Neutrophil (primary cell): ENCODE results near the gene RNF220.

Experiments
- H3K27ac ChIP-seq: fragments of 200-600 bp; sonication (generic); 2 replicates; pipeline ENCODE4 v1.5.1; 2016; ENCODE audit warnings: mild to moderate bottlenecking, moderate library complexity
- H3K27me3 ChIP-seq: fragments of 200-600 bp; sonication (generic); 2 replicates; pipeline ENCODE4 v1.6.0; 2016; ENCODE audit warnings: mild to moderate bottlenecking
- H3K36me3 ChIP-seq: fragments of 200-600 bp; sonication (generic); 2 replicates; pipeline ENCODE4 v1.5.1; 2017
- H3K4me1 ChIP-seq, 2 experiments: fragments of 200-600 bp in 1 of 2; sonication (generic) in 1 of 2; 1 replicate in 1 of 2; 2 replicates in 1 of 2; pipeline versions ENCODE4 v1.5.1 to v1.6.1; 2013 to 2016; ENCODE audit warnings: low read depth in 1 of 2, low read length in 1 of 2, mild to moderate bottlenecking in 1 of 2, moderate library complexity in 1 of 2; ENCODE audit not compliant: control insufficient read depth in 1 of 2, insufficient read depth in 1 of 2
- H3K4me3 ChIP-seq, 2 experiments: fragments of 200-600 bp in 1 of 2; sonication (generic) in 1 of 2; 1 replicate in 1 of 2; 2 replicates in 1 of 2; pipeline ENCODE4 v1.5.1; 2013 to 2016; ENCODE audit warnings: low read depth in 1 of 2, low read length in 1 of 2, mild to moderate bottlenecking in 1 of 2, moderate library complexity in 1 of 2
- H3K9me3 ChIP-seq: fragments of 200-600 bp; sonication (generic); 2 replicates; pipeline ENCODE4 v1.5.1; 2016
- TF ChIP-seq, protein P1 (sequence below): fragments of 200-600 bp; sonication (generic); IDR thresholded peaks from 2 replicates; pipeline ENCODE4 v1.5.1; 2016; ENCODE audit warnings: antibody characterized with exemption

The RNF220 gene

DNA sequence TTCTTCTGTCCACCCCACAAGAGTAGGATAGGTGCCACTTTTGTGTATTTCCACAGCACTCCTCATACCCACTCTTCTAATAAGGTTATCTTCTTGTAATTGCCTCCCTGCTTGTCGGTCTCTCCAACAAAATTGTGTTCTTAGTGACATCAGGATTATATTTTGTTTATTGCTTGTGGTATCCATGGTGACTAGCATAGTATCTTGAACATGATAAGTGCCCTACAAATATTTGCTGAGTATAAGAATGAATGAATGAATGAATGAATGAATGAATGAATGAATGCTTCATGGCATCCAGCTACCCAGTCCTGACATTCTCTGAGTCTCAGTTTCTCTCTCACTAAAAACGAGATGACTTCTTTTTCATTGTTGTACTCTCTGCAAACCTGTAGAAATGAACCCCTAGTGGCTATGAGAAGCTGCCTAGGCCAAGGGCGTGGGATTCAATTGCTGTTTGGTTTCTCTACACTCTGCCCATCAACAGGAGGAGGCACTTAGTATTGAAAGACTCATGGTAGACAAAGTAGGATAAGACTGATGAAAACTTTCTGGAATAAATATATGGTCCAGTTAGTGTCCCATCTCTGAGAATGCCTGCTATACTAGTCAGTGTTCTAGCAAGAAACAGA is 148.2 kb downstream of the RNF220 start:
- H3K27me3 ChIP-seq = no peaks in the 10 kb centered on the region
- no peaks in the 10 kb centered on the region for H3K9me3 ChIP-seq
- H3K4me1 ChIP-seq = peaks cover 3 to 5% of the 10 kb centered on the region in 2 experiments
- H3K27ac ChIP-seq = no peak overlapping the region
- H3K36me3 ChIP-seq = no peaks in the 10 kb centered on the region
- TF ChIP-seq, protein P1, sequence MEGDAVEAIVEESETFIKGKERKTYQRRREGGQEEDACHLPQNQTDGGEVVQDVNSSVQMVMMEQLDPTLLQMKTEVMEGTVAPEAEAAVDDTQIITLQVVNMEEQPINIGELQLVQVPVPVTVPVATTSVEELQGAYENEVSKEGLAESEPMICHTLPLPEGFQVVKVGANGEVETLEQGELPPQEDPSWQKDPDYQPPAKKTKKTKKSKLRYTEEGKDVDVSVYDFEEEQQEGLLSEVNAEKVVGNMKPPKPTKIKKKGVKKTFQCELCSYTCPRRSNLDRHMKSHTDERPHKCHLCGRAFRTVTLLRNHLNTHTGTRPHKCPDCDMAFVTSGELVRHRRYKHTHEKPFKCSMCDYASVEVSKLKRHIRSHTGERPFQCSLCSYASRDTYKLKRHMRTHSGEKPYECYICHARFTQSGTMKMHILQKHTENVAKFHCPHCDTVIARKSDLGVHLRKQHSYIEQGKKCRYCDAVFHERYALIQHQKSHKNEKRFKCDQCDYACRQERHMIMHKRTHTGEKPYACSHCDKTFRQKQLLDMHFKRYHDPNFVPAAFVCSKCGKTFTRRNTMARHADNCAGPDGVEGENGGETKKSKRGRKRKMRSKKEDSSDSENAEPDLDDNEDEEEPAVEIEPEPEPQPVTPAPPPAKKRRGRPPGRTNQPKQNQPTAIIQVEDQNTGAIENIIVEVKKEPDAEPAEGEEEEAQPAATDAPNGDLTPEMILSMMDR = no peak
- no peak overlapping the region for H3K4me3 ChIP-seq

DNA sequence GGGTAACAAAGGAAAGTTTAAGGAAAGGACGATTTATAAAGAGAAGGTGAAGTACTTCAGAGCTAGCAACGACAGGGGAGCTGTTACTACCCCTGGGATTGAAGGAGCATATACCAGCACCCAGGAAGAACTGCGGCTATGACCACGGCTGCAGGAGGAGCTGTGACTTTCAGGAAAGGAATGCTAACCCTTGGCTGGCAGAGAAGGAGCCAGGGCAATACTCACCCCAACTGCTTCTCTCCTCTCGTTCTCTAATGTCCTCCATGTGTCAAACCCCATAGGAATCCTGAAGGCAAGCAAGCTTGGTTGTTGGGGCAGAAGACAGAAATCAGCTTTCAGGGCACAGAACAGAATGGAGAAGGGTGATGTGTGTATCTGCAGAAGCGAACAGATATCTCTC is 148.7 kb downstream of the RNF220 start:
- H3K27me3 ChIP-seq = no peaks in the 10 kb centered on the region
- no peak overlapping the region for H3K4me3 ChIP-seq
- H3K9me3 ChIP-seq = no peaks in the 10 kb centered on the region
- no peaks in the 10 kb centered on the region for H3K36me3 ChIP-seq
- TF ChIP-seq, protein P1 = no peak
- no peak overlapping the region for H3K27ac ChIP-seq
- peaks cover 3 to 5% of the 10 kb centered on the region in 2 experiments for H3K4me1 ChIP-seq

DNA sequence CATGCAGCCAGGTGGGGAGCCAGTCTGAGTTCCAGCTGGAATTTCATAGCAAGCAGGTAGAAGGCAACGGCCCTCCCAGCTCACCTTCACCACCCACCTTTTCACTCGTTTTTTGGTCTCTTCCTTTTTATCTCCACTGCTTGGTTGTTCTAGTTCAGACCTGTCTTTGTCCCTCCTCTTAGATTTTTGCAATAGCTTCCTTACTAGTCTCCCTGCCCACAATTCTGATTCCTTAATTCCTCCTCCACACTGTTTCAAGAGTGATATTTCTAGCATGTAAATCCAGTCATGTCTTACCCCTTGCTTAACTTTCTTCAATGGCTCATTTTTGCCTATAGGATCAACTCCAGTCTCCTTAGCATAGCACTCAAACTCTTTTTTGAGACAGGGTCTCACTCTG is 149.7 kb downstream of the RNF220 start:
- no peaks in the 10 kb centered on the region for H3K36me3 ChIP-seq
- H3K4me1 ChIP-seq = peaks cover 3 to 5% of the 10 kb centered on the region in 2 experiments
- H3K27ac ChIP-seq = no peak overlapping the region
- H3K27me3 ChIP-seq = no peaks in the 10 kb centered on the region
- no peak overlapping the region for H3K4me3 ChIP-seq
- TF ChIP-seq, protein P1 = no peak
- H3K9me3 ChIP-seq = no peaks in the 10 kb centered on the region

DNA sequence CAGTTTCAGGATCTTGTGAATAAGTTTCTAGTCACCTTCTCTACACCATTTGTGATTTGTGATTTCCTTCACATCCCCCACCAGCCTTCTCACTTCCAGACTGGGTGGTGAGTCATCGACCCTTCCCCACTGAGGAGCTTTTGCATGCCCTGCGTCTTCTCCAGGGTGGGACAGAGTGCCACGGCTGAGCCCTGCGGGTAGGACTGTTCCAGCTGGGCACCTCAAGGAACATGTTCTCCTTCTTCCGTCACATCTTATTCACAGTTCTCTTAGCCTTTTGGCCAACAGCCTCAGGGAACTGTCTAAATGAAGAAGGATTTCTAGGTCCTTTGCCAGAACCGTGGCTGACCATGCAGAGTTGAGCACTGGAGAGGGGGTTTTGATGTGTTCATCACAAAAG is 152.7 kb downstream of the RNF220 start:
- Histone ChIP-seq H3K4me3 (no peak overlapping the region), H3K27ac (no peak overlapping the region), H3K27me3 (no peaks in the 10 kb centered on the region), H3K4me1 (peaks cover 3 to 5% of the 10 kb centered on the region in 2 experiments), H3K9me3 (no peaks in the 10 kb centered on the region), H3K36me3 (no peaks in the 10 kb centered on the region)
- TF ChIP-seq, protein P1 = no peak

DNA sequence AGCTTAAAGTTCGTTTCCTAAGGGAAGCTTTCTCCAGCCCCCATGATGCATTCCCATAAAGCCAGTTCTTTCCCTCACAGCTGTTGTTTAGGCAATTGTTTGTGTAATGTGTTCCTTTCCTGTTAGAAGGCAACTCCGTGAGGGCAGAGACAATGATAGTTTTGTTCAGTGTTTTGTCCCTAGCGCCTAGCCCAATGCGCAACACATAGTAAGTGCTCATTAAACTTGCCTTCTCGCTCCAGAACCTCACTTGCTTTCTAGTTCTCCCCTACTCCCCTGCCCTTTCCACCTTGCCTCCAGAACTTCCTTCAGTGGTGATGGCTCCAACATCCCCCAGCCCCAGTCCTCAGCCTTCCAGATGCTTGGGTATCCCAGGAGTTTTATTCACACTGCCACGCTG is 153.8 kb downstream of the RNF220 start:
- Histone ChIP-seq H3K4me1 (peaks cover 3 to 5% of the 10 kb centered on the region in 2 experiments), H3K9me3 (no peaks in the 10 kb centered on the region), H3K36me3 (no peaks in the 10 kb centered on the region), H3K27me3 (no peaks in the 10 kb centered on the region), H3K27ac (no peak overlapping the region), H3K4me3 (no peak overlapping the region)
- TF ChIP-seq, protein P1 = no peak
